Stimulated activated CD8-positive, alpha-beta memory T cell treated with anti-CD3 and anti-CD28 coated beads, Interleukin-15, amount 100 ng/mL, for 1 hour (primary cell): ENCODE data around the gene UQCC2.
A peak's percentile ranks its signal among the peaks of the same experiment; 100 is the strongest.

Experiments
- DNase-seq: peaks from one replicate; pipeline ENCODE4 v3.0.0-alpha.2; 2020; ENCODE audit warnings: low read depth

UQCC2 gene

DNA sequence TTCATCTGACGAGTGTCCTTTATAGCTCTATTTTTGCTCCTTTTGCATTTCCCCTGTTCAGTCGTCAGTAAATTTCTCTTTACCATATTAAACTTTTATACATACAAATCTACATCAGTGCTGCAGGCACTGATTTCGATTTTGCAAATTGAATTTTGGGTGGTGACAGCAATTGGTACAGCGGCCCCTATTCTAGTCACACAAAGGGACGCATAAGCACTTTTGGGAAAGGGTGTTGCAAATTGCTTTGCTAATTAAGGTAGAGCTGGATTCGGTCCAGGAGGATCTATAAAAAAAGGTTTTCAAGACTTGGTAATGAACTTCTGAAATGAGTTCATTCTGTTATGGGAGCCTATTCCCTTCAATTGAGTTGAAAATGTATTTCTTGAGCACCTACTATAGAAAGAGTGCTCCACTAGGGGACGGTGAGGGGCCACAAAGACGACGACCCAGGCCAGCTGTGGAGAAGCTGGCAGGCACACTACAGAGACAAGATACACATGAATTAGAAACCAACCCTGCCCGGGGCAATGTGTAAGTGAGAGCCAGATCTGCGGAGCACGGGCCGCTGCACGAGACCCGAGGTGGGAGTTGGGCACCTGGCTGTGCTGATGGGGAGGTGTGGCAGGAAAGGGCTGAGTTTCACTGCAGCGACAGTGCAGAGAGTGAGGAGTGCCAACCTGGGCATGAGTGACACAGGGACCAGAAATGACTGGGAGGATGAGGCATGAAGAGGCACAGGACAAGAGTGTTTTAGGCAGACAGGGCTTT, 5.4 kb downstream of the UQCC2 start:
- no peak for DNase-seq

DNA sequence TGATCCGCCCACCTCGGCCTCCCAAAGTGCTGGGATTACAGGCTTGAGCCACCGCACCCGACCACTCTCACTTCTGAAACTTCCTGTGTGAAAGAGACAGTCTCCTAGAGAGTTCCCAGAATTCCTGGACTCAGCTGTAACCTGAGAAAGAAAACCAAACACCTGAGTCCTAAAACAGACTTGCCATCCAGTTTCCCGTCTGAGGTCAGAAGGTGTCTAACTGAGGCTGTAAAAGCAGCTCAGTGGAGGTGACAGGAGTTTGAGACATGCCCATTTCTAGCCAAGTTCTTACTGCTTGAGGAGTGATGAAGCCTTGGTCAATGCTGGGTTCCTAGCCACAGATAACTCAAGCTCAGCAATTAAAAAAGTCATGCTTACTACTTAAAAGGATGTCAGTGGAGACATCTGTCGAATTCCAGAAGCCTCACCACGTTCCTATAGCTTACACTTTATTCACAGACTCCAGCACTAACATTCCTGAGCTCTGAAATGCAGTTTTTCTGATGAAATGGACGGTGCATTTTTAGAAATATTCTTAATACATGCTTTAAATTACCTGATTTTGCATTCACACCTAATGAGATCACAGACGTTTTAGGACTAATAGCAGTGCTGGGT, 6.1 kb downstream of the UQCC2 start:
- no peak for DNase-seq

DNA sequence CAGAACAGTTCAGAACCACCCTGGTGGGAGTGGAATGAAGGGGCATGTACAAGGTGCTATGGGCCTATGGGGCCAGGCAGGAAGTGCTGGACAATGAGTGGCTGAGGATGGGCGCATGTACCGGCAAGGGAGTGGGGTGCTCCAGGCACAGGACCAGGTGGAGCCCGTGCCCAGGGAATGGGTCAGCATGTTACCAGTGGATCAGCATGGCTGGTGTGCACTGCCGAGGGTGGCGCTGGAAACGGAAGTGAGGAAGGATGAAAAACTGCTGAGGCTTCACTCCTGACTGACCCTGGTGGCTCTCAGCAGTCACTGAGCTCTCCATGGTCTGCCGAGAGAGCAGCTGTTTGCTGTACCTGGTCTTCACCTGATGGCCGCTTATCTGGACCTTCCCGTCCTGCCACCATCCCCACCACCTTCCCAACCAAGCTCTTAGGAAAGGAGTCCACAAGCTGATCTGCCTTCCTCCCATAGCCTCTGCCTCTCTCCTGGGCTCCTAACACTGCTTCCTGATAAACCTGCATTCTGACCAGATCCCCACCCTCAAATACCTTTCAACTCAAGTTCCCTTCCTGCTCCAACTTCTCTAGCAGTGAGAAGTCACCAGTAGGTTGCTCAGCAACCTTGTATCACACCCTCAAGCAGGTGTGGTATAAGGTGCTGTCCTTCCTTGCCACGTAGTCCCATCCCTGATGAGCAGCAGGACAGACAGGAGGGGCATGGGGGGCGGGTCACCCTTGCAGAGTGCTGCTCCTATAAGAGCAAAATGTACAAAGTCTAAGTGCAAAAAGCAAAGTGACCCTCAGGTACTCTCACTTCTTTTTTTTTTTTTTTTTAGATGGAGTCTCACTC, 7.1 kb downstream of the UQCC2 start:
- DNase-seq: no peak

DNA sequence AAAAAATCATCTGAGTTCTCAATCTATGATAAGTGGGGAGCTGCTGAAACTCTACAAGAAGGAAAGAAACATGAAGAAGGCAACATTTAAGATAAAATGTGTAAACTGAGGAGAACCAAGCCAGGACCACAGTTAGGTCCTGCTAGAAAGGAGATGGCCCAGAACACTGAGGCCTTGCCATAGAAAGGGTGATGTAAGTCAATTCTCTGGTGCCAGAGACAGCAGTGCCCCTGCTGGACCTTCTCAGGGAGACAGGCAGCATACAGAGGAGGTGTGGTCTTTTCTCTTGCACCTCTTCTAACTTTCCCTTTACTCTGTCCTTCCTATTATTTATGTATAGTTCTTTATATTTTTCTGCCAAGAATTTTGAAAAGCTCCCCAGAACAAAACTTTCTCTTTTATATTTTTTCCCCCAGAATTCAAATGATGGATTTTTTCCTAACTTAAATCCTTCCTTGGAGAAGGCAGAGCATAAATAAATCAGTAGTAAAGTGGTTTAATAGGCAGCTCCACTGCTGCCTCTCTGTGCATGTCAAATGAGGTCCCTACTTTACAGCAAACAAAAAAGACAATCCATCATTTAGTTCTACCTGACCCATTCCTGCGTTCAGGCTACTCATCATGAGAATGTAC, 9.0 kb downstream of the UQCC2 start:
- no peak for DNase-seq

DNA sequence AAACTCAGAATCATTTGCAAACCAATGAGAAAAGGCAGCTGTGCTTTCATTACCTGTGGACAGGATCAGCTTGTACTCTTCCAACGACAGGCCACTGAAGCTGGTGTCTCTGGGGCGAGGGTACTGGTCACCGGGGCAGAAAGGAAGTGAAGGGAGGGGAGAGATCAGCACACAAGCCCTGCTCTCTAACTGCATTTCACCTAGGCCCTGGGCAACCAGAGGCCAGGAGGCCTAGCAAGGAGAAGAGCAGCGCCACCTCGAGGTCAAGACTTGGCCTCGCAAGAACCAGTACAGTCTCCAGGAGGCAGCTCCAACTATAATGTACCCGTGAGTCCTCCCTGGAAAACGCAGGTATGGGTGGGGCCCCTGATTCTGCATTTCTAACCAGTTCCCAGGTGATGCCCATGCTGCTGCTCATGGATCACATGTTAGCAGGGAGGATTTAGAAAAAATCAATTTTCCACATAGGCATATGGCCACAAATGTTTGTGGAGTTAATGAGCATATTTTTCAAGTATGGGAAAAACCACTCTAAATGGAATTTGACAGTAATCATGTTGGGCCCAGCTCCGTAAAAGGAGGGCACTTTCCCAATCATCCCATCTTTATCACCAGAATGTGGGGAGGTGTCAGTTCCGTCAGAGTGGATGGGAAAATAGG, 11.0 kb downstream of the UQCC2 start:
- DNase-seq: peak; percentile 54

DNA sequence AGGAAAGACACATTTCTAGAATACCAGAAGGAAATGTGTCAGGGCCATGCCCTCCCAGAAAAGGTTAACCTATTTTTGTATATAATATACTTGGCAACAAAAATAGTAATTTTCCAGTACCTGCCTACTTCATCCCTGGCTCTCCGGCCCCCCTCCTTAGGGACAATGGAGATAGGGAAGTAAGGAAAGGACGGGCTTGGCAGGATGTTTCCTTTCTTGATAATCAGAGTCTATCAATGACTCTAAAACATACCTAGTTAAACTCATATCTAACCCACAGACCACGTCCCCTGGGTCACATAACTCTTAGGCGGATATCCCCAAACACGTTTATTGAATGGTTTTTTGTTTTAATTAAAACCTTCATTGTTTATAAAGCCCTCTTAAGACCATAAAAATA, 11.8 kb downstream of the UQCC2 start:
- DNase-seq: no peak

DNA sequence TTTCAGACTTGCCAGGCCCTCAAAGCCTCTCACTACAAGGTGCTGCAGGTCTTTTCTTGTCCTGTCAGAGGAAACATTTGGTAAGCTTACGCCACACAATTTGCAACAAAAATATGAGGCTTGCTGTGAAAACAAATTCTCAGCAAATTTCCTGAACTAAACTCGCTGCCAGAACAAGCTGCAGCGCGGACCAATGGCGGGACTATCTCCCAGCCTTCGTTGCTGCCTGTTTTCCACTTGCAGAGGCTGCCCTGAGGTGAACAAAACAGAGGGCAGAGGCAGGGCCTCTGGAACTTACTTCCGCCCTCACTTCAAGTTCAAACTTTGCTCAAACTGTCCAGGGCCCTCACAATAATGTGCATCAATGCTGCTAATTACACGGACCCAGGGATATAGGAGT, 12.4 kb downstream of the UQCC2 start:
- no peak for DNase-seq

DNA sequence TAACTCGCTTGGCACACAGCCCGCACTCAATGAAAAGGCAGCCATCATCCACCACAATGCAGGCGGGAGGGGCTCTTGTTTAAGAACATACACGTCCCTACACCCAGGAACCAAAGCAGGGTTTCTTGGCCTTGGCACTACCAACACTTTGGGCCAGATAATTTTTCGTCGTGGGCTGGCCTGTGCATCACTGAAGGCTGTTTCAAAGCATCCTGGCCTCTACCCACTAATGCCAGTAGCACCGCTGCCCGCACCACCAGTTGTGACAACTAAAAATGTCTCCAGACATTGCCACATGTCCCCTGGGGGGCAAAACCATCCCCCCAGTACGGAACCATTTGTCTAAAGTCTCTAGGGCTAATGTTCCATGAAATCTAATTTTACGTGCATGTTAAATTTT, 13.0 kb downstream of the UQCC2 start:
- no peak for DNase-seq

DNA sequence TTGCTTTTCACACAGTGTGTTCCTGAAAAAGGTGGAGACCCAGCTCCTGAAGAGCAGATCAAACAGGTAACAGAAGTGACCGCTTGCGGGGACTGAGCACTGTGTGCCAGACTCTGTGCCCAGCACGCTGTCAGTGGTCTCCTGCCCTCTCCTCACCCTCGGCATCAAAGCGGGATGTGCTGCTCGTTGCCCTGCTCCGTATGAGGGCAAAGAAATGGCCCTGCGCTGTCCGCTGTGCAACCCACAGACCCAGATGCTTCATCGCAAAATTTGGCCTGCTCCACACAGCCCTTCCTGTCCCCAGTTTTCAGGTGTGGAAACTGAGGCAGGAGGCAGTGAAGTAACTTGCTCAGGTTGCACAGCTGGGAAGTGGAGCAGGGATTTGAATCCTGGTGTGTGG, 13.7 kb downstream of the UQCC2 start:
- DNase-seq: no peak

DNA sequence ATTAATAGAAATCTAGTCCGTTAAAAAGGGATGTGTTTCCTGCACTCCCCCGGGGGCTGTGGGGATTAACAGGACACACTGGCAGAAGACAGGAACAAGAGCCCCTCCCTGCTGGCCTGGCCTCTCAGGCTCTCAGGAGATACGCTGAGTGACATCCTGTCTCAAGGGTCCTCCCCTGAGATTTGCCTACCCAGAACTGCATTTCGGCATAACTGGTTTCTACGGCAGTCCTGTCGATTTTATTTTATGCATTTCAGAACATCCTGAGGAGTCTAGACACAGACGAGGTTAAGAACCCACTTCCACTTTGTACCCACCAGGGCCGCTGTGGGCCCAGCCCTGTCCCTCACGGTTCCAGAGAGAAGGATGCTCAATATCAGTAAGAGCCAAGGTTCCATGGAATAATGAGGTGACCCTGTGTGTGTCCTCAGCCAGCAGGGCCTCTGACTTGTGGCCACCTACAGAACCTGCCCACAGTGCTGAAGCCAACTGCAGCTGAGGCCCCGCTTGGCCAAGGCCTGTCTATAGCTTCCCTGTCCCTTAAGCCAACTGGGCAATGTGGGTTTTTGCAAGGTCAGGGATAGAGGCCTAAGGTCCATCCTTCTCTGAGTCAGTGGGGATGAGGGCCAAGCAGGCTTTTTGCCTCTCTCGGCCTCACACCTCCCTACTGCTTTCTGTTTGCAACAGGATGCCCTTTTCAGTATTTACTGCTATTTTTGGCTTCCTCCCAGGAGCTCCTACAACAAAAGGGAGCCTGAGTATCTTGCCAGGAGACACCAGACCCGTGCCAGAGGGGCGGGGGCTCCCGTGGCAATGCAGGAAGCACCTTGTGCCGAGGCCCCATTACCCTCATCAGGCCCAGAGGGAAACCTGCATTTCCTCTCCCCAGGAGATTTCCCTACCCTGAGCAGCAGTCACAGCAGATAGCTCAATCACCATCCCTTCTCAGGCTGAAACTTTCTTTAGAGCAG, 14.7 kb downstream of the UQCC2 start:
- DNase-seq: no peak

DNA sequence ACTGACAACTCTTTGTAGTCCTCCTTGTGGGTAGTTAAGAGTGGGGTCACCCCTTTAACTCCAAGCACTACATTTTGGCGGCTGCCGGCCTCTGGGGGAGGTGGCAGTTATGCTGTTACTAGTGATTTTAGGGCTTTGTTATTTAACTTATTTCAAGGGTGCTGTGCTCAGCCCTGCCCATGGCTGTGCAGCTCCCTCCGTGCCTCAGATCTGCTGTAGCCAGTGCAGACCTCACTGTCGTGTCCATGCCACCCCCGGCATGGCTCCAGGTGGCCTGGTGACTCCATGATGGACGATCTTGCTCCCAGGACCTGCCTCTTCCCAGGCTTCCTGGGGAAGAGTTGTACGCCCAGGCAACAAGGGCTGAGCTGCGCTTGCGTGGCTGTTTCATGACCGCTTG, 15.4 kb downstream of the UQCC2 start:
- no peak for DNase-seq

DNA sequence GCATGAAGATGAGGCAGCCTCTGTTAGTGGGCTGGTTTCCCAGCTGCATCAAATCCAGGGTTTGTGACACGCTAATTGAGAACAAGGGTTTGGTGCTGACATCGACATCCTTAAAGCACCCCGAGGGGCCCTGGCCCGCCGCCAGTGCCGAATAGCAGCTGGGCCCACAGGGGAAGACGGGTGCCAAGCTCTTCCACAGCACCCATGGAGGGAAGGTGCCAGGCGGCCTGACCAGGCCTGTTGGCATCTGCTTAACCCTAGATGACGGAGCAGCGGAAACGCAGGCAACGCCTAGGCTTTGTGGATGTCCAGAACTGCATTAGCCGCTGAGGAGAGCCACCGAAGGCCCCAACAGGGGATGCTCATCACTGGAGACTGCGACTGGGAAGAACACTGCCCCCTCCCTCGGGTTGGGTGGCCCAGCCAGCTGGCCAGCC, 16.0 kb downstream of the UQCC2 start:
- DNase-seq: no peak

DNA sequence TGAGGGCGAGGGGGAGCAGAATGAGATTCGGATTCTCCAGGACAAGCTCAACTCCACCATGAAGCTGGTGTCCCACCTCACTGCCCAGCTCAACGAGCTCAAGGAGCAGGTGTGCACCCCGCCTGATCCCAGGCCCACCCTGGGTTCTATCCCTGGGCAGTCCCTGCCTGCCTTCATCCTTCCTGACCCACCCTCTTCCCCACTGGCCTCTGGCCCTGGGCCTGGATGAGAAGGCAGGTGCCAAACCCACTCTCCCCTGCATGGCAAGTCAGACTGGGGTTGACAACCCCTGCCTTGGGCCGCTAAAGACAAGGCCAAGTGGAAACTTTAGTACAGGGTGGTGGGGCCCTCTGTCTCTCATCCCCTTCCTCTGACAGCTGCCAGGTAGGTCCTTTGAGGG, 16.5 kb downstream of the UQCC2 start:
- DNase-seq: no peak

DNA sequence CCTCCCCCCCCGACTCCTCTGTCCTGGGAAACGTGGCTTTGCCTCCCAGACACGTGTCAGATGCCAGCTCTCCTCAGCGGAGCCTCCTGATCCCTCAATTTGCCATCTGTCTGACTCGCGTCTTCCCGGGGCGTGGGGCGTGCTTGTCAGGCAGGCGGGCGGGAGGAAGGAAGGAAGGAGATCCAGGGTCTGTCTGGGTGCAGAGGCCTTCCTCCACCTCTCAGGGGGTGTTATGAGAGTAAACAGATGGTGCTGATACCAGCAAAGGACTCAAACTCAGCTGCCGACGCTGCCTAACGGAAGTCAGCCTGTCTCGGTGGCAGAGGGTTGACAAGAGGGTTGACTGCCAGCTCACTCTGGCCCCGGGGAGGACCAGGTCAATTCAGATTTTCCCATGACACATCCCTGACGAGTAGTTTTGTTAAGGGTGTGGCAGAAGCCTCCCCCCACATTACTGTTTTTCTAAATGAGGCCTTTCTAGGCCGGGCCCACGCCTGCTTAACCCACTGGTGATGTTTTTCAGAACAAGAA, 17.0 kb downstream of the UQCC2 start:
- DNase-seq: peak; percentile 41

DNA sequence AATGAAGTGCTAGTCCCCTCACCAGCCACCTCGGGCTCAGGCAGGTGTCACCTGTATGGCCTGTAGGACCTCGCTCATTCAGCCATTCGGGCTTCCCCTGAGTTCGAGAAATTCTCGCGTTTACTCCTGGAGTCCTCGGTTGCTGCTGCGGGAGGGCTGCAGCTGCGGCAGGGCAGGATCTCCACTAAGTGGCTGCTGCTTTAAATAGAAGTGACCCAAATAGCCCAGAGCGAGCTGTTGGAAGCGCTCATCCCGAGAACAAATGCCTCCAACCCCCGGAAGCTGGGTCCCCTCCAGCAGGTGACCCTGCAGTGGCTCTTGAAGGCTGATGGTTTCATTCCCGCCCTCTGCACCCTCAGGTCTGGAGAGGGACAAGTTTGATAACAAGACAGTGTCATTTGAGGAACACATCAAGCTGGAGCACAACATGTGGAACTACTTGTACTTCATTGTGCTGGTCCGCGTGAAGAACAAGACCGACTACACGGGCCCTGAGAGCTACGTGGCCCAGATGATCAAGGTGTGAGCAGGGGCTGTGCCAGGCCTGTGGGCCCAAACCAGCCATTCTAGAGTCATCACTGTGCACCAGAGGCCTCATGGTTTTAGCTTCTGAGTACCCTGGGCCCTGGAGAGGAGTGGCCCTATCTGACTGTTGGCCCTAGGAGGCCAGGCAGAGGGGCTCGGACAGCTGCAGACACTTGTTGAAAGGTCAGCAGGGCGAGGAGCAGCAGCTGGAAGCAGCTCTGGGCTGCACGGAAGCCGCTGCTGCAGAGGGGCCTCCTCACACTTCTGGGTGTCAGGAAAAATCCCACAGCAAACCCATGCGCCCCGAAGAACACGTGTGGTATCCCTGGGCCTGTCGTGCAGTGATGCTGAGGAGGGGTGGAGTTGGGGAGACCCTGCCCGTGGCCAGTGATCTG, 18.1 kb downstream of the UQCC2 start:
- DNase-seq: no peak

DNA sequence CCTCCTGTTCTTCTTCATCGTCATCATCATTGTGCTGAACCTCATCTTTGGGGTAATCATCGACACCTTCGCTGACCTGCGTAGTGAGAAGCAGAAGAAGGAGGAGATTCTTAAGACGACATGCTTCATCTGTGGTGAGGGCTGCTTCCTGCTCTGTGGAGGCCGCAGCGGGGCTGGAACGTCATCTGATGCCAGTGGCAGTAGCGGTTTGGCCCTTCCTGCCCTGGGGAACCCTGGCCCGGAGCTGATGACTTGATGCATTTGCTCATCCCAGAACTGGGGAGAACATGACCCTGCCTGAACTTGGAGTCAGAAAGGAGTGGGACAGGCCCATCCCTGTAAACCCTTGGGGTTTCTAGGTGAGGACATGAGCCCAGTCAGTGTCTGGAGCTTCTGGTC, 18.7 kb downstream of the UQCC2 start:
- DNase-seq: peak; percentile 27

DNA sequence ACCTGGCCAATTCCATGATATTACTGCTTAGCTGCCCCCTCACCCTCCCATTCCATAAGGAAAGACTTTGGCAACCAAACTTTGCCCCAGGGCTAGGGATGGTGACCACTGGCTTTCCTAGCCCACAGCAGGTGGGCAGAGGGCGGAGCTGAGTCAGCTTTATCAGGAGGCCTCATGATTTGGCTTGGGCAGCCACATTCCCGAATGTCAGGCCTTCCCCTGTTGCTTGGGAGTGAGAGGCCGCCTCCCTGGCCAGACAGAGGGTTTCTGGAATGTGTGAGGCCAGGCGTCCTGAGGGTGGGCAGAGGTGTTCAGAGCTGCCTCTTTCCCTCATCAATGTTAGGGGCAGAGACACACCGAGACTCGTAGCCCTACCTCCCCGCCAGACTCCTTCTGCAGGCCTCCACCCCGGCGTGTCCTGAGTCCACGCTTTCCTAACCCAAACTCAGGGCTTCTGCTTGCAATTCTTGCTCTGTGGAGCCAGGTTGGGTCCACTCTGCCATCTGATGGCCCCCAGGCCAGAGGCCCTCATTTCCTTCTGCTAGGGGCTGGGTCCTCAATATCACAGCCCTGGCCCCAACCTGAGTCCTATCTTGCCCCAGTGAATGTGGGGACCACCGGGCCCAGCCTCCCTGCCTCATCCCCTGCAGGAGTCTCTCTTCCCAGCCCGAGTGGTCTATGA, 19.3 kb downstream of the UQCC2 start:
- no peak for DNase-seq

DNA sequence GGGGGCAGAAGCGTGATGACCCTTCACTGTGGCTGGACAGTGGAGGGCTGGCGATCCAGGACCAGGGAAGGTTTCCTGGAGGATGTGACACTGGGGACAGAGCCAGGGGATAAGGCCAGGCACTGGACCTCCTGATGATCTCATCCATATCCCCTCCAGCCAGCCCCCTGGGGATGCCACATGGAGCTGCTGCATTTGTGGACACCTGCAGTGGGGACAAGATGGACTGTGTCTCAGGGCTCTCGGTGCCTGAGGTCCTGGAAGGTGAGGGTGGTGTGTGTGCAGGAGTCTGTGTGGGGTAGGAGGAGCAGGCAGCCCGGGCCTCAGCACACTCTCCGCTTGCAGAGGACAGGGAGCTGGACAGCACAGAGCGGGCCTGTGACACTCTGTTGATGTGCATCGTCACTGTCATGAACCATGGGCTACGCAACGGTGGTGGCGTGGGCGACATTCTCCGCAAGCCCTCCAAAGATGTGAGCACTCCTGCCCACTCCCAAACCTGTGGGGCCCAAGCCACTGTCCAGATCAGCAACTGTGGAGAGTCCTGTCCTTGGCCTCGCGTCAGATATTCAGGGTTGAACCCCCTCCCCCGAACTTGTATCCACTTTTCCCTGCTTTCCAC, 19.9 kb downstream of the UQCC2 start:
- no peak for DNase-seq
